HS-27A (cell line): ENCODE results near the gene PDE9A.

ENCODE experiments used
- DNase-seq: peaks from one replicate; pipeline ENCODE4 v3.0.0-alpha.2; 2012; ENCODE audit warnings: low read depth, missing footprints

Gene PDE9A

DNA sequence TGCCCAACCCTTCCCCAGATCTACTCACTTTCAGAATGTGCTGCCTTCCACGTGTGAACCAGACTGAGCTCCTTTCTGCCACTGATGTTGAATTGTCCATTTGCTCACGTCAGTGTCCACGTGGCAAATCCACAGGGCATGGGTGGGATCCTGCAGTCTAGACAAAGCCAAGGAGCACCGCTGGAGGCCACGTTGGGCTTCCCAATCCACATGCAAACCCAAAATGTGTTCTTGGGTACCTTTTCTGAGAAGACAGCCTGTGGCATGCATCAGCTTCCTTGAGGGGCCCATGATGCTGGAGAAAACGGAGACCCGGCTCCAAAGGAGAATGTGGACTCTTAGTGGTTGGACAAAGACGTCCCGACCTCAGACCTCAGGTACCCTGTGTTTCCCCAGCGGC is 87.6 kb downstream of the PDE9A start:
- no peak for DNase-seq

DNA sequence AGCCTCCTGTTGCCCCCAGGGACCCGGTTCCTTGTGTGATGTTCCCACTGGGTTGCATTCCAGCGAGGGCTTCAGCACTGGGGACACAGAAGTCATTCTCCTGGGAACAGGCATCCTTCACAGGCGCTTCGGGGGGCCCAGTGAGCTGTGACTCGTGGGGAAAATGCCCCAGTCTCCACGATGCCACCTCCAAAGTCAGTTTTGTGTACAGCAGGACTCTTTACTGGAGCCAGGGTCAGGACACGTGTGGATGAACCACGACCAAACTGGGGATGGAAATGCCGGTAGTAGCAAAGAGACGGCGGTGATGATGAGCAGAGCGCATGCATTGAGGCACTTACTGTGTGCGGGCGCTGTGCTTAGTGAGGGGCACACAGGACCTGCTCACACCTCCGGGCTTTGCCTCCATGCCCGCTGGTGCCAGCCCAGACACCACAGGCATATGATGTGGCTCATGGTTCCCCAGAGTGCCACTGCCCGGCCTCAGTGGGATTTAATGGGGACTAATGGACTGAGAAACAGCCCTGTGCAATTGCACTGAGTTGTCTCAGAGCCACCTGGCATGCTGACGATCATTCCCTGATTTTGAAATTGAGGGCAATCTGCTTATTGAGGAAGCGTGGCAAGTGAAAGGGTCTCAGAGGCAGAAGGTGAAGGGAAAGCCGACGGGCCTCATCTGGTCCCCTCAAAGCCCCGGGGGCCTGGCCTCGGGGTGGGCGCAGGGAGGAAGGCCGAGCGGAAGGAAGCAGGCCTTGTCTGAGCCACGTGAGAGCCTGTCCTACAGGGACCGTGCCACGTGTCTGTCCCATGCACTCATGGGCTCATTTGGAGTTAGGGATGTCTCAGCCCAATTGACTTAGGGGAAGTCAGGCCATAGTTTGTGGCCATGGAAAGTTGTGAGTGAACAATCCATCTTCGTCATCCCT is 91.4 kb downstream of the PDE9A start:
- DNase-seq: no peak

GRCh38 chr21:42745511-42746239 is 92.3 kb downstream of the PDE9A start:
- DNase-seq: no peak

GRCh38 chr21:42746240-42746592 is 92.8 kb downstream of the PDE9A start:
- DNase-seq: no peak

DNA sequence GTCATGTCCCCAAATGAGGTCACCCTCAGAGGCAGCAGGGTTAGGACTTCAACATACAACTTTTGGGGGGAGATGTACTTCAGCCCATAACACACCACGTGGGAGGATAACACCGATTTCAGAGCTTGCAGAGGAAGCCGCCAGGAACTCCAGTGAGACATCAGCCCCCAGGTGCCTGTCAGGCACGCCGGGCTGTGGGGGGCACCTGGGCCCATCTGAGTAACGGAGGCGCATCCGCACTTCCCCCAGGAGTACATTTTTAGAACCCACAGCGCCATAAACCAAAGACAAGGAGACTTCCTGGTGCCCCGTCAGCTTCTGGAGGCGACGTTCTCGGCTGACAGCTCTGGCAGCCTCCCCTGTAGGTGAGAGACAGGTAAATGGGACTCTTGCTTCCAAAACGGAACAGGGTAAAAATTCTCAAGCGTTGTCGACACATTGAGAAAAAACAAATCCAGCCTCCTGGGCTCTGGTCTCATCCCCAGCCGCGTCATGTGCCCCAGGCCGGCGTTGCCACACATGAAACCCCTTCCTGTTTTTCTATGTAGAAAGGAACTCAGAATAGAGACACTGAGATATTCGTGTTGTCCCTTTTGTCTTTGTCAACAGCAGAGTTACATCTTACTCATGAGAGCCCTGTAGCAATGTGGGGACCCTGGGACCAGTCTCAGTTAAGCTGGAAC is 93.3 kb downstream of the PDE9A start:
- DNase-seq: no peak

DNA sequence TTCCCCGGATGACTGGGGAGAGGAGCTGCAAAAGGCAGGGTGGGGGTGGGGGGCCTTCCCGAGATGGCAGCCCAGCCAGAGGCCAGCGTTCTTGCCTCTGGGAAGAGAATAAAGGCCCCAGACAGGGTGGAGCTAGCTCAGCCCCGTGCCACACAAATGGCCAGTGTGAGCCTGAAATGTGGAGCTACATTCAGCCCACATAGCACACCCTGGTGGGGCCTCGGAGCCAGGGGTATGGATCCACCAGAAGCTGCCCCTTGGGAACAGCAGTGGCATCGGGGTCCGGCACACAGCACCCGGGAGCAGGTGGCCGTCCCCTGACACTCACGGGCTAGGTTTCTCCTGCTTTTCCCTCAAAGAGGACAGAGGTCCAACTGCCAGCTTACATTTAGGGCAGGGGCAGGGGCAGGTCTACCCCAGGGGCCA is 93.9 kb downstream of the PDE9A start:
- DNase-seq: no peak

GRCh38 chr21:42747746-42748351 is 94.4 kb downstream of the PDE9A start:
- no peak for DNase-seq

DNA sequence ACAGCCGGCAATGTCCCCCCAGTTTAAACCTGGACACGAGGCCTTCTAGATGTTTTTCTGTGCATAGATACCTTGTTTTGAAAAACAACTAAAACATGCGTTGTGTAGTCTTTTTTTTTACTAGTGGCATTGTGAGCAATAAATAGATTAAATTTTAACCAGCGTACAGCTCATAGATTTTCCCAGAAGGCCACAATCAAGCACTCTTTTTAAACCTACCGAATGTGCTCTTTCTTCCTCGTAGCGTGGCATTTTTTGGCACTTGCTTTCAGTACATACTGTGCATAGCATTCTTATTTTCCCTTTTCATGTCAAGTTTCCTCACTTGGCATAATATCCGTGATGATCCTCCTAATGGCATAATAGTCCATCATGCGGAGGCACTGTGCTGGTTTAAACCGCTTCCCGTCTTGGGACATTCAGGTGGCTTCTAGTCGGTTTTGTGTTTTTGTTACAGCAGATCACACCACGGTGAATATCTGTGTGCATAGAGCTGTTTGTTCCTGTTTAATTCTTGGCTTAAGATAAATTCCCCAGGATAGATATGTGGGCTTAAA is 95.3 kb downstream of the PDE9A start:
- no peak for DNase-seq

DNA sequence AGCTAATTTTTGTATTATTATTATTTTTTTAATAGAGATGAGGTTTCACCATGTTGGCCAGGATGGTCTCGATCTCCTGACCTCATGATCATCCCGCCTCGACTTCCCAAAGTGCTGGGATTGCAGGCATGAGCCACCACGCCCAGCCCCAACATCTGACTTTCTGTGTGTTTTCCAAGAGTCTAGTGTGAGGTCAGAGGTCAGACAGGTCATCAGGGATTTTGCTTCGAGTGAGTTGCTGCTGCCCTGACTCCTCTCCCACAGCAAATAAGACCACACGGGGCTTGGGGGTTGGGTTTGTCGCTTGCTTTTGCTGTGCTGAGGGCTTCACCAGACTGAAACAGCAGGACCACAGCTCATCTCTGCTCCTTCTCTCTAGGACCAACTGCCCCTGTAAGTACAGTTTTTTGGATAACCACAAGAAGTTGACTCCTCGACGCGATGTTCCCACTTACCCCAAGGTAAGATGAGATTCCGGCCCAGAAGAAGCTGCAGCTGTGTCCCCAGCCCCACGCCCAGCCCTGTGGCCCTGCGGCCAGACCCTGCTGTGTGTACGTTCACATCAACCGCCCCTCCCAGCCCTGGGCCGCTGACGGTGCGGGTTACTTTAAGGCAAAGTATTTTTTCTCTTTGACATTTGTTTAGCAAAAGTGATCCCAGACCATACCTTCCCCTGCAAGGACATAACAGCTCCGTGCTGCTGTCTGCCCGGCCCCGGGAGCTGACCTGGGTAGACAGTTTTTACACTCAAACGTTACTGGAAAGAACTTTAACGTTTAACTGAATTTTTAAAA is 97.5 kb downstream of the PDE9A start:
- no peak for DNase-seq

GRCh38 chr21:42751866-42752265 is 98.4 kb downstream of the PDE9A start:
- DNase-seq: no peak

DNA sequence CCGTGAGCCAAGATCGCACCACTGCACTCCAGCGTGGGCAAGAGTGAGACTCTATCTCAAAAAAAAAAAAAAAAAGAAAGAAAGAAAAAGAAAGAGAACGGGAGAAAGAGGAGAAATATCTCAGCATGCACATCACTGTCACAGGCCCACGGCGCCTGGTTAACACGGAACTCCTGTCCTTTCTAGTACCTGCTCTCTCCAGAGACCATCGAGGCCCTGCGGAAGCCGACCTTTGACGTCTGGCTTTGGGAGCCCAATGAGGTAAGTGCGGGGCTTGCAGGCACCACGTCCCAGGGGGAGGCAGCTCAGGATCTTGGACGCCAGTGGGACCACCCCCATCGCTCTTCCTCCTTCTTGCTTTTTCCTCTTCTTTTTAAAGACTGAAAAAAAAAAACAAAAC is 100.4 kb downstream of the PDE9A start:
- DNase-seq: no peak

- DNase-seq: no peak
These were observed 101.0 kb downstream of the PDE9A start for GRCh38 chr21:42754270-42754933.

GRCh38 chr21:42755031-42755665 is 101.7 kb downstream of the PDE9A start:
- DNase-seq: no peak

DNA sequence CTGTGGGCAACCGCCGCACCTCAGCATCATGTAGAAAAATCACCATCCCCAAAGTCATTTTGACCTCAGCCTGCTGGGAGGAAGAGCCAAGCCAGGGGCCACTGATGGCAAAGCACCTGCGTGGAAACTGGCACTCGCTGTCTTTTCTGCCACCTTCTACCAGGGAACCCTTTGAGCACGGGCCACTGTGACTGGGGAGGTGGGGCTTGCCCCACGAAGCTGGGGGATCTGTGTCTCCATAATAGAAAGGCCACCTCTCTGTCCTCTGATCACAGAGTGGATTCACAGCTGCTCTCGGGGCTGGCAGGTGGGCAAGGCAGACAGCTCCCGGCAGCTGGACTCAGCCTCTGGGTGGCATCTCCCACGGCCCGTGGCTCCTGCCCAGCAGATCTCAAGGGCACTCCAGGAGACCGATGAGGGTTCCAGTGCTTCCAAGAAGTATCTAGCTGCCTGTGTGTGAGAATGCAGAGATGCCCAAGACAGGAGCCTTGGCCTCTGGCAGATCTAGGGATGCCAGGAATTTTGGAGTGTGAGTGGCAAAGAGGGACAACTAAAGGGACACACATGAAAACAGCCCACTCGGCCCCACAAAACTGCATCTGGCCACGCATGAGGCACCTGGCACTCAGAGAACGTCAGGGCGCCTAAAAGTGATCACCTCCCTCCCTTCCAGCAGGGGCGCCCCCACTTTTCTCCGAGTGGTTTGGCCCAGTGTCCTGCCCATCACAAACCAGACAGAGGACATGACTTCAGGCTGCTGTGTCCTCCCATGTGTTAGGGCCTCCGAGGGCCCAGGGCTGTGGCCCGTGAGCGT is 102.6 kb downstream of the PDE9A start:
- no peak for DNase-seq

DNA sequence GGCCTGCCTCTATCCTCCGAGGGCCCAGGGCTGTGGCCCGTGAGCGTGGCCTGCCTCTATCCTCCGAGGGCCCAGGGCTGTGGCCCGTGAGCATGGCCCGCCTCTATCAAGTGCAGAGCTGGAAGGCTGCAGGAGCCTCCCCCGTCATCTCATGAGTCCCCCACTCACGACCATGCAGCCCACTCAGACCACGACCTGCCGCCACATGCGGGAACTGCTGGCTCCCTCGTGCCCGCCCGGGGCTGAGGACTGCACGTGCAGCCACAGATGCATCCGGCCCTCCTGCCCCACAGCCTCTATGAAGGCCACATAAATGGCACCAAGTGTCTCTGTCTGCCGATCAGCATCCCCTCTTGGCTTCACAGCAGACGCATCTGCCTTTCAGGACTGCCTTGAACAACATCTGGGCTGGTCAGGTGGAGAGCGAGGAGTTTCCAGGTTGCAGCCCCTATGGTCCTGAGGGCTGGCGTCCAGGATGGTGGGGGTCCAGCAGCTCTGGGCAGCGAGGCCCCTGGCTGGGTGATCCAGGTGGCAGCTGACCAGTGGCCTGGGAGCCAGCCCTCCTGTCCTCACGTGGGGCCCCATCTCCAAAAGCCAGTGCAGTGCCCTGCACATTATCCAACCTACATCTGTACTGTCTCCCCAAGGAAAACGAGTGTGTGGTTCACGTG is 103.3 kb downstream of the PDE9A start:
- DNase-seq: no peak

DNA sequence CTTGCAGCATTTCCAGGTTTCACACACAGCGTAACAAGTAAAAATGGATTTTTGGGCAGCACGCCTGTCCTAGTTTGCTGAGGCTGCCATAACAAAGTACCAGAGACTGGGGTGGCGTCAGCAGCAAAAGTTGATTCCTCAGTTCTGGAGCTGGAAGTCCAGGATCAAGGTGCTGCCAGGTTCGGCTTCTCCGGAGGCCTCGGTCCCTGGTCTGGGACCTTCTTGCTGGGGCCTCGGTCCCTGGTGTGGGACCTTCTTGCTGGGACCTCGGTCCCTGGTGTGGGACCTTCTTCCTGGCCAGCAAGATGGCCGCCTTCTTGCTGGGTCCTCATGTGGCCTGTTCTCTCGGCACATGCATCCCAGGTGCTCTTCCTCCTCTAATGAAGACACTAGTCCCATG is 104.0 kb downstream of the PDE9A start:
- DNase-seq: no peak

DNA sequence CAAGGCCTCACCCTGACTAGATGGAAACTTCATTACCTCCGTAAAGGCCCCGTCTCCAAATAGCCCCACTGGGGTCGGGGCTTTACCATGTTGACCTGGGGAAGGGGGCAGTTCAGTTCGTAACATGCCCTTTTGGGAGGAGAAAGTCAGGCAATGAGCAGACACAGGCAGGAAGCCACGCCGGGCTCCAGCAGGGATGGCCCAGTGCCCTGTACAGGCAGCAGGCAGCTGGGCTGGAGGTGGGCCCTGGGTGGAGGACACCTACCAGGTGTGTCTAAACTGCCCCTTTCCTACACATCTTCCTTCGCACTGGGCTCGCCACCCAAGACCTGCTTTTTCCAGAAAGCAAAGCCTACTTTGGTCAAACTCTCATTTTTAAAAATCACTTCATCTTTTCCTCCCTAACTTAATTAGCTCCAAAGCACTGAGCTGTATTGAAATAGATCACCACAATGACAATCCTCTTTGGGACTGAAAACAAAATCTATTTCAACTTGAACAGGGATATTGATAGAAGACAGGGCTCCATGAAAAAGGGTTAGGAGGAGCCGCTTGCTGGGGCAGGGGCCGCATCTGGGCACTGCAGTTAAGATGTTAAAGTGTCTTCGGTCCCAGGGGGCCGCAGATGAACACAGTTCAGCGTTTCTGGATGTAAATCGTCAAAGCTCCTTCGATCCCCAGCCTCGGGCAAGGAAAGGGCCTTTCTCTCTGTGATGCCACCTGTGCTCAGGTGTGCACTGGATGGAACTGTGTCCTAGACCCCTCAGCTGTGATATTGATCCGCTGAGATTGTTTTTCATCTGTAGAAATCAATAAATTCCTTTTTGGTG is 104.6 kb downstream of the PDE9A start:
- DNase-seq: no peak
